IMR-90 (cell line): ENCODE data around the gene GRIN1. TPM values are rescaled to one million over a fixed set of nuclear protein-coding genes. Genes with fewer than 3 reads are reported as not detected.

Experiments
- ATAC-seq: fragments of 200-7000 bp; cut with Tn5 transposase; 2 replicates; pipeline ENCODE4 v1.9.1; 2020; ENCODE audit warnings: low read depth, mild to moderate bottlenecking, moderate library complexity
- BruUV-seq: library from RNA; stranded (reverse); fragments of 400-500 nt; replicated peaks from 2 replicates; lab custom pipeline; 2021; lab: Mats Ljungman, UMichigan
- CTCF ChIA-PET: fragments of 300-600 bp; formaldehyde crosslinking; extraction: SDS; loops from one replicate; lab custom pipeline; 2021; ENCODE audit warnings: antibody characterized with exemption; lab: Yijun Ruan, JAX
- POLR2A ChIA-PET: fragments of 300-600 bp; sonication (Branson Sonifier 250); formaldehyde crosslinking; loops from one replicate; lab custom pipeline; 2022; ENCODE audit warnings: antibody characterized with exemption; ENCODE audit not compliant: unreplicated experiment; lab: Charles Lee
- DNase-seq: peaks from one replicate; pipeline ENCODE4 v3.0.0; 2013
- H2AFZ ChIP-seq: replicated peaks from 2 replicates; pipeline ENCODE3; 2013; ENCODE audit warnings: low read length, mild to moderate bottlenecking; ENCODE audit not compliant: poor library complexity
- H2AK5ac ChIP-seq: 2 replicates; pipeline ENCODE4 v1.6.1; 2013; ENCODE audit warnings: low read depth, low read length, inconsistent platforms
- H2AK9ac ChIP-seq: replicated peaks from 2 replicates; pipeline ENCODE3; 2013; ENCODE audit warnings: mild to moderate bottlenecking, low read depth, low read length, moderate library complexity; ENCODE audit not compliant: poor library complexity
- H2BK120ac ChIP-seq: 2 replicates; pipeline ENCODE4 v1.6.1; 2013; ENCODE audit warnings: low read depth, low read length, inconsistent platforms
- H2BK15ac ChIP-seq: 3 replicates; pipeline ENCODE4 v1.6.1; 2013; ENCODE audit warnings: low read depth, low read length, inconsistent platforms
- H2BK20ac ChIP-seq: 2 replicates; pipeline ENCODE4 v1.6.1; 2013; ENCODE audit warnings: low read depth, mild to moderate bottlenecking, inconsistent platforms, low read length, moderate library complexity
- H2BK5ac ChIP-seq: 2 replicates; pipeline ENCODE4 v1.6.1; 2013; ENCODE audit warnings: mild to moderate bottlenecking, low read depth, low read length, inconsistent platforms; ENCODE audit not compliant: poor library complexity, severe bottlenecking
- H3K14ac ChIP-seq: replicated peaks from 2 replicates; pipeline ENCODE4 v1.6.1; 2013; ENCODE audit warnings: low read depth, low read length, inconsistent platforms
- H3K18ac ChIP-seq: 2 replicates; pipeline ENCODE4 v1.6.1; 2013; ENCODE audit warnings: low read depth, low read length, control low read depth
- H3K23ac ChIP-seq: 2 replicates; pipeline ENCODE4 v1.6.1; 2013; ENCODE audit warnings: low read depth, low read length, inconsistent platforms
- H3K27ac ChIP-seq: 2 replicates; pipeline ENCODE4 v1.5.1; 2013; ENCODE audit warnings: mild to moderate bottlenecking, control low read depth, low read length; ENCODE audit not compliant: insufficient read depth
- H3K27me3 ChIP-seq: 2 replicates; pipeline ENCODE4 v1.6.1; 2013; ENCODE audit warnings: low read length; ENCODE audit not compliant: control insufficient read depth, insufficient read depth
- H3K36me3 ChIP-seq: 2 replicates; pipeline ENCODE4 v1.6.1; 2013; ENCODE audit warnings: low read length, mixed read lengths; ENCODE audit not compliant: control insufficient read depth, insufficient read depth
- H3K4ac ChIP-seq: 2 replicates; pipeline ENCODE4 v1.6.1; 2013; ENCODE audit warnings: low read depth, low read length, inconsistent platforms
- H3K4me1 ChIP-seq: 2 replicates; pipeline ENCODE4 v1.6.1; 2013; ENCODE audit warnings: low read length, mixed read lengths; ENCODE audit not compliant: control insufficient read depth, insufficient read depth
- H3K4me2 ChIP-seq: 2 replicates; pipeline ENCODE4 v1.6.1; 2013; ENCODE audit warnings: low read depth, mild to moderate bottlenecking, control low read depth, low read length, moderate library complexity
- H3K4me3 ChIP-seq: 2 replicates; pipeline ENCODE4 v1.5.1; 2013; ENCODE audit warnings: low read depth, mild to moderate bottlenecking, control low read depth, low read length, moderate library complexity; ENCODE audit not compliant: insufficient read depth
- H3K56ac ChIP-seq: 2 replicates; pipeline ENCODE4 v1.6.1; 2013; ENCODE audit warnings: low read length, inconsistent platforms; ENCODE audit not compliant: insufficient read depth; ENCODE audit errors: extremely low read depth
- H3K79me1 ChIP-seq, 2 experiments: 2 replicates each; pipeline ENCODE4 v1.6.1; 2013; ENCODE audit warnings: low read length in 2 of 2, inconsistent platforms in 1 of 2, low read depth in 1 of 2
- H3K9ac ChIP-seq: 2 replicates; pipeline ENCODE4 v1.6.1; 2013; ENCODE audit warnings: low read depth, low read length, control low read depth
- H3K9me1 ChIP-seq: 2 replicates; pipeline ENCODE4 v1.6.1; 2013; ENCODE audit warnings: low read length, inconsistent platforms; ENCODE audit not compliant: insufficient read depth
- H3K9me3 ChIP-seq: 2 replicates; pipeline ENCODE4 v1.6.1; 2013; ENCODE audit warnings: low read length; ENCODE audit not compliant: control insufficient read depth, insufficient read depth
- H4K20me1 ChIP-seq: 2 replicates; pipeline ENCODE4 v1.6.1; 2013; ENCODE audit warnings: low read length, inconsistent platforms; ENCODE audit not compliant: insufficient read depth
- H4K5ac ChIP-seq: 2 replicates; pipeline ENCODE4 v1.6.1; 2013; ENCODE audit warnings: mild to moderate bottlenecking, low read depth, low read length, control low read depth
- H4K8ac ChIP-seq, 2 experiments: 2 replicates each; pipeline ENCODE4 v1.6.1; 2013; ENCODE audit warnings: low read depth in 2 of 2, low read length in 2 of 2, control low read depth in 1 of 2, inconsistent platforms in 1 of 2
- H4K91ac ChIP-seq: 2 replicates; pipeline ENCODE4 v1.6.1; 2013; ENCODE audit warnings: low read depth, low read length, inconsistent platforms; ENCODE audit not compliant: insufficient read depth
- BHLHE40 ChIP-seq: fragments of 150-350 bp; IDR thresholded peaks from 2 replicates; pipeline ENCODE4 v1.6.1; 2016; ENCODE audit warnings: mild to moderate bottlenecking, low read depth, low read length
- CHD1 ChIP-seq: IDR thresholded peaks from 2 replicates; pipeline ENCODE4 v1.6.1; 2012; ENCODE audit warnings: low read depth, low read length, improper control_type of control experiment
- FOS ChIP-seq: fragments of 150-350 bp; IDR thresholded peaks from 2 replicates; pipeline ENCODE4 v1.6.1; 2016; ENCODE audit warnings: low read depth, low read length
- POLR2A ChIP-seq: IDR thresholded peaks from 2 replicates; pipeline ENCODE4 v1.6.1; 2012; ENCODE audit warnings: mild to moderate bottlenecking, low read depth, low read length
- RAD21 ChIP-seq: IDR thresholded peaks from 2 replicates; pipeline ENCODE4 v1.6.1; 2012; ENCODE audit warnings: low read length, improper control_type of control experiment
- WGBS, 2 experiments: methylation state at CpG; one replicate each; pipeline versions ENCODE4 v1.1.5 to v1.1.7; 2013; ENCODE audit warnings: missing lambda C conversion rate in 2 of 2; ENCODE audit not compliant: insufficient read length in 1 of 2; ENCODE audit errors: extremely low coverage in 2 of 2; 5-methylcytosine and 5-hydroxymethylcytosine counted together
- dilution Hi-C: fragments of 300-500 bp; cut with HindIII; formaldehyde crosslinking; loops from one replicate; pipeline ENCODE4 v1.14.3; 2018; ENCODE audit warnings: low sequenced_read_pairs; ENCODE audit not compliant: unreplicated experiment
- in situ Hi-C: fragments of 300-500 bp; cut with MboI; formaldehyde crosslinking; loops from 3 replicates; pipeline ENCODE4 v1.14.3; 2019; ENCODE audit warnings: low sequenced_read_pairs, inconsistent platforms, mixed read lengths
- intact Hi-C: fragments of 100-400 bp; cut with micrococcal nuclease; formaldehyde crosslinking; loops from 2 replicates; pipeline ENCODE4 v1.10.0; 2022
- polyA plus RNA-seq, 3 experiments: library from polyadenylated mRNA; depleted of rRNA; stranded (reverse); fragments of >200 nt; gene quantifications; 2 replicates each; pipeline ENCODE4 v1.2.3, GENCODE V29; 2012; ENCODE audit warnings: low replicate concordance in 1 of 3
- total RNA-seq: library from RNA; depleted of rRNA; stranded (reverse); fragments of >200 nt; gene quantifications from 2 replicates; pipeline ENCODE4 v1.2.3, GENCODE V29; 2012

The GRIN1 gene
- total and polyA plus RNA-seq, 2 of the 4 experiments (the other 2 are of a cell fraction): 0.09 TPM; not detected in 1

GRCh38 chr9:137211532-137211931, 72.6 kb downstream of the GRIN1 start:
- H2AFZ ChIP-seq: no peak overlapping the region
- WGBS, 2 experiments: 89% methylated on average over 9 of the region's 13 CpGs; no CpG with 5 or more reads in 1 of the 2 experiments

More at GRCh38 chr9:137211532-137211931, 72.6 kb downstream of the GRIN1 start:
- Histone ChIP-seq H3K4me3 (no peak overlapping the region), H3K18ac (no peak overlapping the region), H3K4me1 (peaks cover 2% of the 10 kb centered on the region; the same call in 1 of the 2 replicates), H3K36me3 (peaks cover 22% of the 10 kb centered on the region), H3K9me3 (no peaks in the 10 kb centered on the region), H3K79me1 (peaks cover 14% of the 10 kb centered on the region in 2 experiments), H3K56ac (no peak overlapping the region), H2AK9ac (no peak overlapping the region), H2BK5ac (no peak overlapping the region), H3K14ac (no peak overlapping the region), H4K5ac (no peak overlapping the region), H4K20me1 (no peaks in the 10 kb centered on the region), H3K27me3 (no peaks in the 10 kb centered on the region), H2BK15ac (no peak overlapping the region), H4K8ac (no peak overlapping the region), H3K23ac (no peak overlapping the region), H3K9ac (no peak overlapping the region), H2BK120ac (no peak overlapping the region), H3K4ac (no peak overlapping the region), H4K91ac (no peak overlapping the region), H3K4me2 (no peak overlapping the region), H2BK20ac (no peak overlapping the region), H3K9me1 (no peaks in the 10 kb centered on the region), H2AK5ac (no peak overlapping the region), H3K27ac (no peak overlapping the region)
- no TSS peak for BruUV-seq
- intact Hi-C loops: no loop called here
- in situ Hi-C loops: no loop called here
- POLR2A ChIA-PET: no interaction called here
- ATAC-seq (no peak), DNase-seq (no peak)
- no peak for TF ChIP-seq CHD1
- TF ChIP-seq POLR2A: no peak
- TF ChIP-seq FOS: no peak
- TF ChIP-seq RAD21: no peak
- no peak for TF ChIP-seq BHLHE40
- dilution Hi-C loops: no loop called here
- CTCF ChIA-PET: no interaction called here
